ENCODE data around the gene WDR13.
A peak's percentile ranks its signal among the peaks of the same experiment; 100 is the strongest.

WDR13 gene

DNA sequence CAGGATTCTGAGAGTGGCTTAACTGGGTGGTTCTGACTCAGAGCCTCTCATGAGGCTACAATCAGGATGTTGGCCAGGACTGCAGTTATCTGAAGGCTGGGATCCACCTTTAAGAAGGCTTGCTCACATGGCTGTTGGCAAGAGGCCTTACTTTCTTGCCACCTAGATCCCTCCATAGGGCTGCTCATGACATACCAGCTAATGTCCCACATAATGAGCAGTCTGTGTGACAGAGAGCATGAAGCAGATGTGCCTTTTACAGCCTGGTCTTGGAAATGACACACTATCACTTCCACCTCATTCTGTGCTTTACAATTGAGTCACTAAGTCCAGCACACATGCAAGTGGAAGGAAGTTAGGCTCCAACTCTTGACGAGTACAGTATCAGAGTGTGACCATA is 27.3 kb upstream of the WDR13 start:
- H3K4me3 ChIP-seq (replicated peaks; ENCODE audit: low read depth, low read length), result no peak overlapping the region
- TF ChIP-seq, protein P1, sequence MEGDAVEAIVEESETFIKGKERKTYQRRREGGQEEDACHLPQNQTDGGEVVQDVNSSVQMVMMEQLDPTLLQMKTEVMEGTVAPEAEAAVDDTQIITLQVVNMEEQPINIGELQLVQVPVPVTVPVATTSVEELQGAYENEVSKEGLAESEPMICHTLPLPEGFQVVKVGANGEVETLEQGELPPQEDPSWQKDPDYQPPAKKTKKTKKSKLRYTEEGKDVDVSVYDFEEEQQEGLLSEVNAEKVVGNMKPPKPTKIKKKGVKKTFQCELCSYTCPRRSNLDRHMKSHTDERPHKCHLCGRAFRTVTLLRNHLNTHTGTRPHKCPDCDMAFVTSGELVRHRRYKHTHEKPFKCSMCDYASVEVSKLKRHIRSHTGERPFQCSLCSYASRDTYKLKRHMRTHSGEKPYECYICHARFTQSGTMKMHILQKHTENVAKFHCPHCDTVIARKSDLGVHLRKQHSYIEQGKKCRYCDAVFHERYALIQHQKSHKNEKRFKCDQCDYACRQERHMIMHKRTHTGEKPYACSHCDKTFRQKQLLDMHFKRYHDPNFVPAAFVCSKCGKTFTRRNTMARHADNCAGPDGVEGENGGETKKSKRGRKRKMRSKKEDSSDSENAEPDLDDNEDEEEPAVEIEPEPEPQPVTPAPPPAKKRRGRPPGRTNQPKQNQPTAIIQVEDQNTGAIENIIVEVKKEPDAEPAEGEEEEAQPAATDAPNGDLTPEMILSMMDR (IDR thresholded peaks at IDR 0.05; ENCODE audit: low read depth, low read length, missing control alignments), result no peak
- no peak for DNase-seq (ENCODE audit: extremely low read depth, low read depth)

DNA sequence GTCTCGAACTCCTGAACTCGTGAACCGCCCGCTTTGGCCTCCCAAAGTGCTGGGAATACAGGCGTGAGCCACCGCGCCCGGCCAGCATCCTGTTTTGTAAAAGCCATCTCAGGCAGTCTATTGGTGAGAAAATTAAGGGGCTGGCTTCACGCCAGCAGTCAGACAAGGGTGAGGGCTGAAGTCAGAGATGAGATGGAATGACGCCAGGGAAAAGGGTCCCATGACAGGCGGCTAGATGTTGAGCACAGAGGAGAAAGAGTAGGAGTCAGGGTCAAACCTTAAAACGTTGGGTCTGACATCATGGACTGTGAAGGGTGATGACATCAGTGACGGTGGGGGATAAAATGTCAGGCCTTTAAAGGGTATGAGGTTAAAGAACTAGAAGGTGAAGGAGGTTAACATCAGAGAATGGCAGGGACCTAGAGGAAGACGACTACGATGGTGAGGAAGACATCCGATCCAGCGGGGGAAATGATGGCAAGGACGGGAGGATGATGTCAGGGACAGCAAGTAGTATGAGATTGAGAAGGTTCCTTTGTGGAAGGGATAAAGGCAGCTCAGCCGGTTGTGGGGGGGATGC is 23.5 kb upstream of the WDR13 start:
- DNase-seq (ENCODE audit: extremely low read depth, low read depth), result no peak
- TF ChIP-seq, protein P1 (IDR thresholded peaks at IDR 0.05; ENCODE audit: low read depth, low read length, missing control alignments), result no peak

DNA sequence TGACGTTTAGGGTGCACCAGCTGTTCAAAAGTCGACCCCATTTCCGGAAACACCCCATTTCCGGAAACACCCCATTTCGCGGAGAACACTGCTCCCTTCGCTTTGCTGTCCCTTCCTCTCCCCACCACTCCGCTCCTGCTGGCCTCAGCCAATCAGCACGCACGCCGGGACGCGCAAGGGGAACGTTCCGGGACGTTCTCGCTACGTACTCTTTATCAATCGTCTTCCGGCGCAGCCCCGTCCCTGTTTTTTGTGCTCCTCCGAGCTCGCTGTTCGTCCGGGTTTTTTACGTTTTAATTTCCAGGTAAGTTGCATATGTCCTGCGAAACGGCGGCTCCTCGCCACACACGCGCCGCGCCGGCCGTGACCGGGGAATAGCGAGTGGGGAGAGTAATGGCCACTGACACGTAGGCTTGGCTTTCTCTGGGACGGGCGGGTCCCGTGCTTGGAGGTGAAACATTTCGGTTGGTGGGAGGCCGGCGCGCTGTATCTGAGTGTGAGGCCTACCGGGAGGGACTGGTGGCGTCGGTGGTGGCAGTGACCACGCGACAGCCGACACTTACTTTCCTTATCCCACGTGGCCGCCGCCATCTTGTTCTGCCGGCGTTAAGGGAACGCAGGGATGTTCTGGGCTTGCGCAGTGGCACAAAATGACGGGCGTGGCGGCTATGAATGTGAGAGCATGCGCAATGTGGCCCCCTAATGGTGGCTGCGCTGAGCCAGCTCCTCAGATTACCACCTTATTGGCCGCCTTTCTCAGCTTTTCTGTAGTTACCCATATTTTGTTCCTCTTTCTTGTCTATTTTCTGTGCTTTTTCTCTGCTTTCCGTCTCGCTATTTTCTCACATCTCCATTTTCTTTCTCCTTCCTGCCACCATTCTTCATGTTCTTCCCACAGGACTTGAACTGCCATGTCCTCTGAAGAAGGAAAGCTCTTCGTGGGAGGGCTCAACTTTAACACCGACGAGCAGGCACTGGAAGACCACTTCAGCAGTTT is 22.7 kb upstream of the WDR13 start, which contains the start of gene RBM3:
Gene RBM3, plus strand, starts transcription at position 215 of the 997 bp plus-strand sequence. Its CDS starts 697 bp downstream, at position 912.
- TF ChIP-seq, protein P1 (IDR thresholded peaks at IDR 0.05; ENCODE audit: low read depth, low read length, missing control alignments), result peak; percentile 26
- DNase-seq (ENCODE audit: extremely low read depth, low read depth), result peak; percentile 70
- H3K4me3 ChIP-seq (replicated peaks; ENCODE audit: low read depth, low read length), result peak within 1 kb of the TSS; percentile 91

More for the DNA sequence above, 23.5 kb upstream of the WDR13 start:
- H3K4me3 ChIP-seq (replicated peaks; ENCODE audit: low read depth, low read length), result peak overlapping the region; percentile 91

DNA sequence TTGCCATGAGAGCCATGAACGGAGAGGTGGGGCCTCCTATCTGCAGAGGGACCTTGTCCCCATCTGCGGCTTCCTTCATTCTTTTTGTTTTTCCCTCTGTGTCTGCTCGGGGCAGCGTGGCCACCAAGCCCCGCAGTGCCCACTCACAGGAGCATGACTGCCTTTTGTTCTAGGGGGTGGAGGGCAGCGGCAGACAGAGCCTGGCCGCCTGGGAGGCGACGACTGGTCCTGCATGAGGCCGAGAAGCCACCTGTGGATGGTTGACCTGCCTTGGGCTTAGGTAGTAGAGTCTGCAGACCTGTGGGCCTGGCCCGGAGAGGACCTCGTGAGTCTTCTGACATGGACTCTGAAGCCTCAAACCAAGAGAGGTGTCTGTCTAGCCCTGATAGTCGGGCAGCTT is 21.6 kb upstream of the WDR13 start:
- H3K4me3 ChIP-seq (replicated peaks; ENCODE audit: low read depth, low read length), result peak overlapping the region; percentile 91
- no peak for DNase-seq (ENCODE audit: extremely low read depth, low read depth)
- TF ChIP-seq, protein P1 (IDR thresholded peaks at IDR 0.05; ENCODE audit: low read depth, low read length, missing control alignments), result no peak

DNA sequence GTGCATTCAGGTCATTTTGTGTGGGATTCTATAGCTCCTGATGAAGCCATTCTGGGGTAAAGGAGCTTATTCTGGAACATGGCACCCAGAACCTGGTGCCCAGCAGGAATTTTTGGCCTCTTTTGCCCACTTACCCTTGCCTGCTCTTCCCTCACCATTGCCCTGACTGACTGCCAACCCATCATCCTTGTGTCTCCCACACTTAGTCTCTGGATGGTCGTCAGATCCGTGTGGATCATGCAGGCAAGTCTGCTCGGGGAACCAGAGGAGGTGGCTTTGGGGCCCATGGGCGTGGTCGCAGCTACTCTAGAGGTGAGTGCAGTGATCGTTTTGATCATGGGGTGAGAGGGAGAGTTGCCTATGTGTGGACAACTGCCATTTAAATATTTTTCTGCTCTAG is 21.2 kb upstream of the WDR13 start:
- DNase-seq (ENCODE audit: extremely low read depth, low read depth), result no peak
- H3K4me3 ChIP-seq (replicated peaks; ENCODE audit: low read depth, low read length), result peak overlapping the region; percentile 91
- TF ChIP-seq, protein P1 (IDR thresholded peaks at IDR 0.05; ENCODE audit: low read depth, low read length, missing control alignments), result no peak

DNA sequence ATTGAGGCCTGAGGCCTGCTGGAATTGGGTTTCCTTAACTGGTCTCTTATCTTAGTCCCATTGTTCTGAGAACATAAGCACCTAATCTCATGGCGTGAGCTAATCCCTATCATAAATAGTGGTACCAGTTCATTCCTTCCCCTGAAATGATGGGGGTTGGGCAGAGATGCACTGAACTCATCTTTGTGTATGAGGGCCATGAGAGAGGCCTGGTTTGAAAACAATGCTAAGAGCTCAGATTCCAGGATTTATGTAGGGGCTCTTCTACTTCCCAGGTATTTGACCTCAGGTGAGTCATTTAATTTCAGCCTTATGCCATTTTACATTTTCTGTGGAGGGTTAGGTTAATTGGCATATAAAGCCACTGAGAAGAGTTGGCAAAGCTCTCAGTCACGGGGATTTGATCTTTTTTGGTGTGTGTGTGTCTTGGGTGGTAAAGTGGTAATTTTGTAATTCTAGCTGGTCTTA is 18.6 kb upstream of the WDR13 start:
- no peak overlapping the region for H3K4me3 ChIP-seq (replicated peaks; ENCODE audit: low read depth, low read length)
- DNase-seq (ENCODE audit: extremely low read depth, low read depth), result no peak
- TF ChIP-seq, protein P1 (IDR thresholded peaks at IDR 0.05; ENCODE audit: low read depth, low read length, missing control alignments), result no peak

Data from HFF-Myc (cell line).